Stimulated activated CD8-positive, alpha-beta memory T cell treated with anti-CD3 and anti-CD28 coated beads, Interleukin-2, amount 100 ng/mL, for 48 hours (primary cell): ENCODE results near the gene NPC2.
"Not testable (repeated sequence)": the region's sequence is repeated elsewhere in the genome, so short reads cannot be mapped to it uniquely, and the experiment has no call there.

Source experiments
- DNase-seq, 2 donors: peaks; one replicate each; pipeline ENCODE4 v3.0.0-alpha.2; 2020; ENCODE audit warnings: low read depth in 2 of 2

Gene NPC2

DNA sequence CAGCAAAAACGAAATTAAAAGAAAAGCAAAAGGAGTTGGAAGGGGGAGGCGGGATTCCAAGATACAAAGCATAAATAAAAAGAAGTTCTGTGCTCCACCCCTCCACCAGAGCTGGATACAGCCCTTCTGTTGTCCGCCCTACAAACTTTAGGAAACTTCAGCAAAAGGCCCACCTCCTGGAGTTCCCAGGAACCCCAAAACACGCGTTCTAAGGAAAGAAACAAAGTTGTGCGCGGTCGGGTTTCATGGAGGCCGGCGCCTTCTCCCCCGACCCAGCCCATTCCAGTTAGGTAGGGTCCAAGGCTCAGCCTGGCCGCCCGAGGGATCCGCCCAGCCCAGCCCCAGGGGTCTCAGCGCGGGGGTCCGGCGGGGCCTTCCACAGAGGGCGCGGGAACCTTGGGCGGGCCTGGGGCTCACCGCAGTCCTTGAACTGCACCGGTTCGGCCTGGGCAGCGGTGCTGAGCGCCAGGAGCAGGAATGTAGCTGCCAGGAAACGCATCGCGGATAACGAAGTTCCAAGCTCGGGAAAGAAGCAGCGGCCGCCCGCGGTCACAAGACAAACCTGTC, at the start of gene NPC2:
Gene NPC2 (minus strand): TSS at position 530 of the 567 bp plus-strand sequence. CDS start 31 bp downstream, at position 499.
- DNase-seq = no peak

DNA sequence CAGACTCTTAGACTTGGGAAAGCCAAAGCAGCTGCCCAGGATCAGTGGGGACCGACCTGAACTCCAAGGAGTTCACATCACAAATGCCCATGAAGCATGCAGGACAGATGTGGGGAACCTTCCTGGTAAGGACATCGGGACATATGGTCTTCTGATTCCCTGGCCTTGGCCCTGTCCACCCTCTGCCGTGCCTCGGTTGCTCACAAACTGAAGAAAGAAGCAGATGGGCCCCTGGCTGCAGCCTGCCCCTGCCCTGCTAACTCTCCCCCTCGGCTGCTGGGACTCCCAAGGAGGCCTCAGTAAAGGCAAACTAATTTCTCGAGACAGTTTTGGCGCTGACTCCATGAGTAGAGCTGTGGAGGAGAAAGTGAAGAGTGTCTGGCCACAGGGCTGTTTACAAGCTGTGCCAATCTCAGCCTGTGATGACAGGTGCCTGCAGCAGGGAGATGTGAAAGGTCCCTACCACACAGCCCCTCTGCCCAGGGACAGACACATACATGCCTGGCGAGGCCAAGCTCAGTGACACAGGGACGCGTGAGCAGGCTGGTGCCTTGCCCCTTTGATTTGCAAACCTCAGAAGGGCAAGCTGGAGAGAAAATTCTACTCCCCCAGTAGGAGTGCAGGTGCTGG, 49.1 kb upstream of the NPC2 start:
- no peak for DNase-seq

DNA sequence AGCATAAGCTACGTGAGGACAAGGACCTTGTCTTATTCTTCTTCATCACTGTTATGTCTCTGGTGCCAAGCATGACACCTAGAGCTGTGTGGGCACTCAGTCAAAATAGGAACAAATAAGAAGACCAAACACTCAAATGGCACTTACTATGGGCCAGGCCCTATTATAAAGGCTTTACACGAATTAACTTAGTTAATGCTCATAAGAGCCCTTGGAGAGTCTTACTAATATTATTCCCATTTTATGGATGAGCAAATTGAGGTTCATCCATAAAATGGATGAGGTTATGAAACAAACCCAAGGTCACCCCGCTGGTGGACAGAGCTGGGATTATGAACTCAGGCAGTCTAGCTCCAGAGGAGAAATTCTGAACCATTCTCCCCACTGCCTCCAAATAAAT, 48.1 kb upstream of the NPC2 start:
- no peak for DNase-seq

DNA sequence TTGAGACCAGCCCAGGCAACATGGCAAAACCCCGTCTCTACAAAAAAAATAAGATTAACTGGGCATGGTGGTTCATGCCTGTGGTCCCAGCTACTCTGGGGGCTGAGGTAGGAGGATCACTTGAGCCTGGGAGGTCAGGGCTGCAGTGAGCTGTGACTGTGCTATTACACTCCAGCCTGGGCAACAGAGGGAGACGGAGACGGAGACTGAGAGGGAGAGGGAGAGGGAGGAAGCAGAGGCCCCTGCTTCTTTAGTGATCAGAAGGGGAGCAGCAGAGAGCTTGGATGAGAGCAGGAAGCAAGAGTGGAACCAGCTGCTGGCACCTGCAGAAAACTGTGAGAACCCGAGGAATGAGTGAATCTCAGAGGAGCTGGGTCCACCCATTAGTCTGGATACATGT, 46.4 kb upstream of the NPC2 start:
- no peak for DNase-seq

DNA sequence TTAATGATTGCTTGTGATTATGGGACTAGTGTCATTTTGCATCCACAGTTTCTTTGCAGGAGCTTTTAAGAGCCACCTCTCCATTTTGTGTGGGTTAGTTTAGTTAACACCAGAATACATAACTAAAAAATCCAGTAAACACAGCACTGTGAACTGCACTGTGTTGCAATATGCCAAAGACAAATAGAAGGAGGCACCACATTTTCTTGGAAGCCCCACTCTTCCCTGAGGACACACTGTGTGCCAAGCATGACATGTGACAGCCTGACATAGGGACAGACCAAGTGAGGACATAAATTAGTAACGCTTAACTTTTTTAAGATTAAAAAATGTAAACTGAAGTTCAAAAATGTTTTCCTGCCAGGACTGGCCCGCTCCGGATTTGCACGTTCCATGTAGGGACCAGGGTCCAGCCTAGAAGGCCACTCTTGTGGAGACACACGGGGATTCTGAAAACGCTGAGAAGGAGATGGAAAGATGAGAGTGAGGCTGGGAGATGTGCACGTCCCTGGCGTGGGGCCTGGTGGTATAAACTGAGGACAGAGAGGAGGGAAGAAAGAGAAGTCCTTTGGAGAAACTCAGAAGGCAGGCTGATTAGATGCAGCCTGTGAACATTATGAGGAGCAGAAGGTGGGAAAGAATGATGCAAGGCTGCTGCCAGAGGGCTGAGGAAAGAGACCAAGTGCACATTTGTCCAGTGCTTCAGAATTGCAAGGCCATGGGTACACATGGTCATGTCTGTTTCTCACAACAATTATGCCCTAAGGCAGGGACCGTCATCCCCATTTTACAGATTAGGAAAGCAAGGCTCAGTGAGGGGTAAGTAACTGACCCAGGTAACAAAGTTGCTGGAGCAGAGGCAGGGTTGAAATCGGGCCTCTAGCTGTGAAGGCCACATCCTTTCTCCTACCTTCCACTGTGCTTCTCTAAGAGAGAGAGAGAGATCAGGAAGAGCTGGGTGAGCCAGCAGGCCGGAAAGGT, 45.6 kb upstream of the NPC2 start:
- no peak for DNase-seq

DNA sequence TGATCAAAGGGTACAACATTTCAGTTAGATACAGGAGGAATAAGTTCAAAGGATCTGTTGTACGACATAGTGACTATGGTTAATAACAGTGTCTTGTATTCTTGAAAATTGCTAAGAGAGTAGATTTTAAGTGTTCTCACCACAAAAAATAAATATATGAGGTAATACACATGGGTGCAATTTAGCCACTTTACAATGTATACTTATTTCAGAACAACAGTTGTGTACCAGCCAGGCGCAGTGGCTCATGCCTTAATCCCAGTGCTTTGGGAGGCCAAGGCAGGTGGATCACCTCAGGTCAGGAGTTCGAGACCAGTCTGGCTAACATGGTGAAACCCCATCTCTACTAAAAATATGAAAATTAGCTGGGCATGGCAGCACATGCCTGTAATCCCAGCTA, 43.2 kb upstream of the NPC2 start:
- DNase-seq = not testable (repeated sequence)

DNA sequence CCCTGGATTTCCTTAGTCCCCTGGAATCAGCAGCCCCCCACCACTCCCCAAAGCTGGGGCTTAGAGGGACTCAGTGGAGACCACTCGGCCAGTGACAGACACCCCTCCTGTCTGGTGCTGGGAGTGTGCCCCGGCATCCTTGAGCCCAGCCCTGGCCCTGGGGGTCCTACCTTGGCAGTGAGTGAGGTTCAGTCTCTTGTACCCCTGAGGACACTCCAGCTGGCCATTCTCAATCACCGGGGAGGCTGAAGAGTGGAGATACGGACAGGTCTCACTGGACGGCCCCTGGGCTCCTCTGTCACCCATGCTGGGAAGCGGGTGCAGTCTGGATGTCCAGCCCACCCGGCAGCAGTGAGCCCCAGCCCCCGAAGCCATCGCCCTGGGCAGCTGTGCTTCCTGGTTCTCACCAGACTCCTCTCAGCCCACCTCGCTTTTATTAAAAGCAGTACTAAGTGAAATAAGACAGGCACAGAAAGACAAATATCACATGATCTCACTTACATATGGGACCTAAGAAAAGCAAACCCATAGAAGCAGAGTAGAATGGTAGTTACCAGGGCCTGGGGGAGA, 42.7 kb upstream of the NPC2 start:
- no peak for DNase-seq

DNA sequence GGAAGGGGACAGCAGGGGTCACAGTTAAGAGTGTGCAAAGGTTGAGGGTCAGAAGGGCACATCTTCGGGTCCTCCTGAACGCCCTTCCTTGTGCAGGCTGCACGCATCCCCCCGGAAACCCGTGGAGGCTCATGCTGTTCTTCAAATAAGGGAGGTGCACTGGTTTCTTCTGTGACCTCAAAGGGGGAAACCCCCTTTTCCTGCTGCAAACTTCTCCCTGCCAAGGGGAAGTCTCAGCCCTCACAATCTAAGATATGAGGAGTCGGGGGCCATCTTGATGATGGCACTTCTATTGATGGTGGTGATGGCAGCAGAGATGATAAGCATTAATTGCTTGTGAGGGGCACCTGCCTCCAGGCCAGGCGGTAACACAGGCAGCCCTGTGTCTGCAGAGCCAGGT, 40.5 kb upstream of the NPC2 start:
- DNase-seq = no peak

DNA sequence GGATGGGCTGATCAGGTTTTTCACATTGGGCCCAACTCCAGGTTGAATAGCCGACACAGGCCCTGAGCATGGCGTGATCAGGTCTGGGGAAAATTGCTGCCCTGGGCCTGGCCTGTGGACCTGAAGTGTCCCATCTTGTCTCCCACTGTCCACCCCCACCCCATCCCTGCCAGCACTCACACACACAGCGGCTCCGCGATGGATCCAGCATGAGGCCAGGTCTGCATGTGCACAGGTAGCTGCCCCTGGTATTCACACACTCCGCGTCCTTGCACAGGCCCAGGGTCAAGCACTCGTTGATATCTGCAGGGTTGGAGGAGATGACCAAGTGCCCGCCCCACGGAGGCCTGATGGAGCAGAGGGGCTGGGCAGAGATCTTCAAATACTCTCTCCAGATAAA, 39.1 kb upstream of the NPC2 start:
- DNase-seq = no peak

DNA sequence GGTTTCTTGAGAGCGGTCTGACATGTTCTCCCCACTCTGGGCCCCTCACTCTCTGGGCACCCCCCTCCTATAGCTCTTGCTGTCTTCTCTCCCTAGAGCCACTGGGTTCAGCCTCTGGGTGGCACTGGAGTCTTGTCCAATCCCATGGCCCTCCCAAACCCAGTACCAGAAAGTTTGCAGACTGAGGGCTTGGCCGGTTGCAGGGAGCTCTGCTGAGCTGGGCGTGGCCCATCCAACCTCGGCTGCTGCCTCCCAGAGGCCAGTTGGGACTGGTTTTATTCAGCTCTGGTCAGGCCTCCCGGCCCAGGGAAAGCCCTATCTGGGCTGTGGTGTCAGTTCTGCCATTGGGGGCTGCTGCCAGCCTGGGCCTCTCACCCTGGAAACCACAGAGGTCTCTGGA, 38.4 kb upstream of the NPC2 start:
- DNase-seq = no peak

DNA sequence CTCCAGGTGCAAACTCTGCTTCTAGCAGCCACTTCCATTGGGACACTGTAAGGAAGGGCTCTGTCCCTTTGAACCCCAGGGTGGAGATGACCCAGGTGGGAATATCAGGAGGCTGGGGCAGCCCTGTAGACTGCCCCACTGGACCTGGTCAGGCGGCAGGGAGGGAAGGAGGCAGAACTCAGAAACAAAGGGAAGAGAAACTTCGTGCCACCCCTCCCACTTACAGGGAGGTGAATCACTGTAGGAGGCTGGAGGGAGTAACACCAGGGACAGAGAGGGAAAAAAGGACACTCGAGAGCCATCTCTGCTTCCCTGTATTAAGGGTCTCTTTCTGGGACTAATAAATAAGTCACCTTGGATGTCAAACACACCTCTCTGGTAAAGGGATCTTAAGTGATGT, 37.9 kb upstream of the NPC2 start:
- DNase-seq = no peak

DNA sequence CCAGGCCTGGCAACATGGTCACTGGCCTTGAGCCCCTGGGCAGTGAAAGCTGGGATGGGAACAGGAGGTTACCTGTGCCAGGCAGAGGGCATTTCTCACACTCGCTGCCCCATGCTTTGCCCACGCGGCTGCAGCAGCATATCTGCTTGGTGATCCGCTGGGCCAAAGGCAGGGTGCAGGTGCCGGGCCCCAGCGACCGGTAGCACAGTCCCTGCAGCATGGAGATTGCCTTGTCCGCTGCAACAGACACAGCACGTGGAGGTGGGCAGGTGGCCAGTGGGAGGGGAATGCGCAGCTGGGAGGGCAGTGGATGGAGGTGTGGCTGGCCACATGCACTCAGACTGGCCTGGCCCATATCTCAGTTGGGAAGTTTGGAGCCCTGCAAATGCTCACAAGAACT, 35.8 kb upstream of the NPC2 start:
- no peak for DNase-seq

DNA sequence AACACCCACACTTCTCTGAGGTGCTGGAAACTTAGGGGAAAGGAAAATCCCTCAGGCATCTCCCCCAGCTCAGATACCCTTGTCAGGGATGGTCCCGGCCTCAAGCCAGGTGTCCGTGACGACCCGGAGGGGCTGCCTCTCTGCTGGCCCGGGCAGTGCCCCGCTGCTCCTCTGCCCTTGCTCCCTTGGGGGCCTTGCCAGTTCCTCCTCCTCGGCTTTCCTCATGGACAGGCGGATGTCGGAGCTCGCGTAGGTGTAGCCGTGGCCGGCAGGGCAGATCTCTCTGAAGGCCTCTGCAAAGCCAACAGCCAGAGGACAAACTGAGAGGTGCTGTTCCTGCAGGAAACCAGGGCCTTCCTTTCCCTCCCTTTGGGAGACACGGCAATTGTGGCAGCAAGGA, 35.3 kb upstream of the NPC2 start:
- no peak for DNase-seq

DNA sequence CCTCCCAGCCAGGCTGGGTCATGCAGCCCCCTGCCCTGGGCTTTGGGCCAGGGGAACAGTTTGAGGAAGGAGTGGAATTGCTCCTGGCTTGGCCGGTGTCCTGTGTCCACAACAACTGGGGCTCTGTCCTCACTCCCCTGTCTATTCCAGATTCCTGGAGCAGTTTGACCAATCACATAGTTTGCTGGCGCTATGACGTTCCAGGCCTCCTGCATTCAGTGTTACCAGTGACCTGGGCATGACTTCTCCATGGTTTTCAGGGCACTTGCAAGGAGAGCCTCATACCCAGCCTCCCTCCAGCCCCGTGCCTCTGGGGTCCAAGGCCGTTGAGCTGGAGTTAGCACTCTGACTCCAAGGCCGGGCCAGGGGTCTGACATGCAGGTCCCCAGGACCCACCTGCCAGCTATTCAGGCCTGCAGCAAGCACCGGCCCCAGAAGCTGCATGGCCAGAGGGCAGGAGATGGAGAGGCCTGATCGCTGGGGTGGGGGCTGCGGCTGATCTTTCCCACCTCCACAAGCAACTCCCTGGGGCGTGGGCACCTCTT, 34.7 kb upstream of the NPC2 start:
- DNase-seq = no peak

DNA sequence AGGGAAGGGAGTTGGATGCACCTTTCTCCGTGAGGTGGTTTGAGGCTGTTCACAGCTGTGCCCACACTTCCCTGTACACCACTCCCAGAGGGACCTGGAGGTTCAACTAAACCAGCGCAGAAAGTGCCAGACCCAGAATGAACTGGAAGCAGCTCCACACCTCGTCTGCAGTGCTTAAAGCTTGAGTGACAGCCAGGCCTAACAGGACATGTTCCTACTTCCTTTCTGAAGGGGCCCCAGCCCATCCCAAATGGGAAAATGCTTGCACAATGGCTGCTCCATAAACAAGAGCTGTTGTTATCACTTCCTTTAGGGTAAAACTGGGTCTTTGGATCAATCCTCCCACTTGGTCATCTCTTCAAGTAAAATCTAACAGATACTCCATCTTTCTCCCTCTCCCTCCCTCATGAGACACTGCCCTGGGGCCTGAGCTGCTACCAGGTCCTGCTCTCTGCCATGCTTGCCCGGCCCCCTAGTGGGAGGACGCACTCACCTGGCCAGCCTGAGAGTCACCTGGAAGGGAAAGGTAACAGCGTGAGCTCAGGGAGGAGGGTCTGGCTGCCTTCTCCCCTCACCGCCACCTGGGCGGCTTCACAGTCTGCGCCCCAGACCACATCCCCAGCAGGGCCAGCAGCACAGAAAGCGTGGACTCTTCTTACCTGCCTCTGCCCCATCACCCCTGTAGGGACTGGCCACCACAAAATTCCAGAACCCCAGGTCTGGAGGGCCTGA, 33.9 kb upstream of the NPC2 start:
- DNase-seq = no peak

DNA sequence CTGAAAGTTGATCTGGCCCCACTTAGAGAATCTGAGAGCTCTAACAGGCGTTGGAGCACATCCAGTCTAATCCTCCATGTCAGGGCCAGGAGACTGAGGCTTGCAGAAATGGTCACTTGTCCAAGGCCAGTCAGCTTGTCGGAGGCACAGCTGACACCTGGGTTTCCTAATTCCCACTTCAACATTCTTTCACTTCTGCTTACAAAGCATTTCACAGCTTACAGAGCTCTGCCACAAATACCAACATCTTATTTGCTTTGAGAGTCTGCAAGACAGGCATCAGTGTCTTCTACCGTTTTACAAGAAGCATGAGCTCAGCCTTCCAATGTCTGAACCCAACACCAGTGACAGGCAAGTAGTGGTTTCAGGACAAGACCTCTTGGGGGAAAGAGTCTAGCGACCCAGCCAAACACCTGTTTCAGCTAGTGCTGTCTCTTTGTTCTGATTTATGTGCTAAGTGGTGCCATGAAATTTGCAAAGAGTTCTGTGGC, 32.3 kb upstream of the NPC2 start:
- DNase-seq = no peak

DNA sequence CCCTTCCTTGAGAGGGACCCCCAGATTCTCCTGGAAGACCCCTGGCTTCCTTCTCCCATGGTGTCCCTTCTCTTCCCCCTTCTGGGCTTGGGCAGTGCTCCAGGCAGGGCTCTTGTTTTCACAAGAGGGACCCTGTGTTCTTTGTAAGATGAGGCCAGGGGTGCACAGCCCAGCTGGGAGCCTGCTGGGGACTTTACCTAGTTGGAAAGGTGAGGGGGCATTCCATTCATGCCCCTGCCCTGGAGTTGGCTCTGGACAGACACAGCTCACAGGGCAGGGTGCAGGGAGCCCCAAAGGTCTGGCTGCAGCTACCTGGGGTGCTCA, 31.7 kb upstream of the NPC2 start:
- DNase-seq = no peak

DNA sequence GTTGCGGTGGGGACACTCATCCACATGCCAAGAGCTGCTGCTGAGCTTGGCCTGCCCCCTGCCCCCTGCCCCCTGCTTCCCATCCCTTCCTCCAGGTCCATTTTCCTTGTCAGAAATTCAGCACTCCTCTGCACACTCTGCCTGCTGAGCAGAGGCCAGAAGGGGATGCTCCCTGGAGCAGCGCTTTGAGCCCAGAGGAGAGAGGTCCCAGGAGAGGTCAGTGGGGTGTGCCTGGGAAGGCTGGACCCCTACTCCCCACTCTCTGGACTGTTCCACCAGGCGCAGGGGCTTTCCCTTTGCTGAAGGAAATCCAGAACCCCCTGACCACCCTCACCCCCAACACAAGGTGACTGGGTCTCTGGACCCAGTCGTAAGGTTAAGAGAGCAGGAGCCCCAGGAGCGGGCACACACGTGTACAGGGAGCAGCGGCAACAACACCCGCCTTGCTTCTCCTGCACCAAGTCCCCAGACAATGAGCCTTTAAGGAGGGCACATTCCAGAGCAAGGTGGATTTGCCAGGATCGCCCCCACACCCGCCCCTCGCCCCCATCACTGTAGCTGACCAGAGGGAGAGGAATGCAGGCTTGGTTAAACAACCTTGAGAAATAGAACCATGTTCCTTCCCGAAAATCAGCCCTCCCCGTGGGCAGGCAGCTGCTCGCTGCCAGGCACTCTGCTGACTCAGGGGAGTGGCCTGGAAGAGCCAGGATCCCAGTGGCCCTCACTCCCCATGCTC, 31.1 kb upstream of the NPC2 start:
- no peak for DNase-seq

DNA sequence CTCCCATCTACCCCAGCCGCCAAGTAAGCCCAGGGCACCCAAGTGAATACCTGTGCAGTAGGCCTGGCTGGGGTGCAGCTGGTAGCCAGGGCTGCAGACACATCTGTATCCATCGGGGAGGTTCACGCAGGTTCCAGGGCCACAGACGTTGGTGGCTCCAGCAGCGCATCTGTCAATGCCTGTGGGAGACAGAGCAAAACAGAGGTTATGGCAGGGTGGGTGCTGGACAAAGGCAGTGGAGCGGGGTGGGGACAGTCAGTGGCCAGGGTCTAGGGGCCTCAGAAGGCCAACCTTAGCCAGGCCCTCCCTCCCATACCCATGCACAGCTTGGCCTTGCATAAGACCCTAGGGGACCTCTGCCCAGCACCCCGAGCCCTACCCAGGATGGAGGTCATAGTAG, 29.6 kb upstream of the NPC2 start:
- DNase-seq = no peak

DNA sequence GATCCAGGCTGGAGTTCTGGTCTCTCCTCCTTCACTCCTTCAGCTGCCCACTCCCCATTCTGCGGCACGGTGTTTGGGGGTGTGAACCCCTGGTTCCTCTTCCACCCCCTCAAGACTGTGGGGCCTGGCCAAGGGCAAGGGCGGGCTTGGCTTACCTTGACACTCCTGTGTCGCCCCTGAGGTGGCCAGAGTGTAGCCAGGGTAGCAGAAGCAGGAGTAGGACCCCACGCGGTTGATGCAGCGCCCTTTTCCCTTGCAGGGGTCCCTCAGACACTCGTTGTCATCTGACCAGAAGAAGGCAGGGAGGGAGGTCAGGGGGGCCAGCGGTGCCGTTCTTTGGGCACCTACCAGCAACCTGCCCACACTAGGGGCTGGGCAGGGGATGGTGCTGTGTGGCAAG, 28.7 kb upstream of the NPC2 start:
- no peak for DNase-seq
